Stimulated activated CD8-positive, alpha-beta memory T cell treated with anti-CD3 and anti-CD28 coated beads, Interleukin-7, amount 100 ng/mL, for 24 hours (primary cell): ENCODE measurements around the gene SIN3A.

ENCODE experiments used
- DNase-seq: peaks from one replicate; pipeline ENCODE4 v3.0.0-alpha.2; 2020; ENCODE audit warnings: low read depth

The SIN3A gene

DNA sequence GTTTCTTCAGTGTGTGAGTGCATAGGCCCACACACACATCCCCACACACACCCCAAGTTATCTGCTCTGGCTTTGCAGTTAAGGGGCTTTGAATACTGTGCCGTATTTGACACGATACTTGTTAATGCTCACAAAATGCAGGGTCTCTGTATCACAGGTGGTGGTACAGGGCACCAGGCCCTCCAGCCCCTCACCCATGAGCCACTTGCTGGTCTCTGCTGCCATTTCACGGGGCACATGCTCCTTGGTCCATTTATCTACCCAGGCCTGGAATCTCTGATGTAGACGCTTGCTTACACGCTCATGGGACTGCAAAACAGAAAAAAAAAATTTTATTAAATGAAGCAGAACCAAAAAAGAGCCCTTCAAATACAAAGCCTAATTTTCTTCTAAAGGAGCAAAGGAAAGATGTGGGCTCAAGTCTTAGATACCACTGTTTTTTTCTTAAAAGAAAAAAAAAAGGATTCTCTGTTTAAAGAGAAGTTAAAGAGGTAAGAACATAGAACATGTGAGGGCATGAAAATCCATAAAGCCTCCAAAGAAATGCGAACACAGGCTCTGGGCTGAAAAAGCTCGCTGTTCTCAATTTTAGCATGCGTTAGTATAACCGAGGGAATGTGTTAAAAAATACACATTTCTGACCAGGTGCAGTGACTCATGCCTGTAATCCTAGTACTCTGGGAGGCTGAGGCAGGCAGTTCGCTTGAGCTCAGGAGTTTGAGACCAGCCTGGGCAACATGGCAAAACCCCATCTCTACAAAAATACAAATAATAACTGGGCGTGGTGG lies 79.4 kb downstream of the SIN3A start:
- no peak for DNase-seq

DNA sequence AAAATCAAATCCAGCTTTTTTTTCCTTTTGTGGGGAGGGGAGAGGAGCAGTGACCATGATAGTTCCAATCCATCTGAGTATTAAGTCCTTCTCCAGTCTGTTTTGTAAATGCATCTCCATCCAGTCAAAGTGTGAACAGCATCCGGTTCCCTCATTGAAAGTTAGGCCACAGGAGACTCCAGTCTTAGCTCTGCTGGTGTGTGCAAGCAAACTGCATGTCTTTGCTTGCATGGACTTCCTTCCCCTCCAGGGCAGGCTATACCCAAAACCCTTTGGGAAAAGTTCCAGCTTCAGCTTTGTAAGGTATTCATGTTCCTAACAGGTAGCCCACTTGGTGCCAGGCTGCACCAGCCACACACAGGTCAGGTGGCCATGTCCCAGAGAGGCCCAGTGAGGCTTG lies 80.0 kb downstream of the SIN3A start:
- DNase-seq: no peak

DNA sequence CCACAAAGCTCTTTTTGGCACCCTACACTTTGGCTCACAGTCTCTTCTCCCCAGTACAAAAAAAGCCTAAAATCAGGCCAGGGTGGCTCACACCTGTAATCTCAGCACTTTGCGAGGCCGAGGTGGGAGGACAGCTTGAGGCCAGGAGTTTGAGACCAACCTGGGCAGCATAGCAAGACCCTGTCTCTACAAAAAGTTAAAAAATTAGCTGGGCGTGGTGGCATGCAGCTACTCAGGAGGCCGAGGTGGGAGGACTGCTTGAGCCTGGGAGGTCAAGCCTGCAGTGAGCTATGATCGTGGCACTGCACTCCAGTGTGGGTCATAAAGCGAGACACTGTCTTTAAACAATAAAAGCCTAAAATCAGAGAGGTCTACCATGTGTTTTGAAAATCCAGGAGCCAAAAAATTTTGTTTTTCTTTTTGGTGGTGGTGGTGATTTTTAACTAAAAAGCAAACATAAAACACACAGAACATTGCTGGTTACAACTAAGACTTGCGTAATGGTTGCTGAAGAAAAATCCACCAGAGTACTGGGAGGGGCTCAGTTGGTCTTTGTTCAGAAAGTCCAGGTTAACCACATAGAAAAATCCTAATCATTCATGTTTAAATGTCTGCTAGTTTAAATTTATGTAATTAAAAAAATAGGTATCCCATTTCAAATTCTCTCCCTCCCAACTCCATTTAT lies 81.5 kb downstream of the SIN3A start:
- DNase-seq: no peak

DNA sequence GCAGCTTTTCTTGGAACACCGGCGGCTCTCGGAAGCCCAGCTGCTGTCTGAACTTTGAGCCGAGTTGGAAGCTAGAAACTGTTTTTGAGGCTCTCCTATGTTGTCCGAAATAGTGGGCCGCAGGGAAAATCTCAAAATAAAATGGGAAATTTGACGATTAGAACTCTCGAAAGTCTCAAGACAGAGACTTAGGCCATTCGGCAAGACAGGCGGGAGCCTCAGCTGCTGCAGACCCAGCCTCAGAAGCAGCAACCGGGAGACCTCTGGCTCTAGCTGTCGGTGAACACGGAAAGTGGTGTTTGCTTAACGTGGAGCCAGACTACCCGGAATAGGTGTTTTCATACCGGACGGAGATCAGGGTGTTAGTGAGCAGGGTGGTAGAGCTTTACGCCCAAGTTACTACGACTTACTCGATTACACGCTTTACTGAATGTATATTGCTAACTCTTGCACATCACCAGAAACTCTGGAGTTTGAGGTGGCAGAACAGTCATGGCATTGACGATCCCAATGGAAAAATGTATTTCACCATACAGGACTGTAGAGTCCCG lies 82.7 kb downstream of the SIN3A start:
- no peak for DNase-seq

DNA sequence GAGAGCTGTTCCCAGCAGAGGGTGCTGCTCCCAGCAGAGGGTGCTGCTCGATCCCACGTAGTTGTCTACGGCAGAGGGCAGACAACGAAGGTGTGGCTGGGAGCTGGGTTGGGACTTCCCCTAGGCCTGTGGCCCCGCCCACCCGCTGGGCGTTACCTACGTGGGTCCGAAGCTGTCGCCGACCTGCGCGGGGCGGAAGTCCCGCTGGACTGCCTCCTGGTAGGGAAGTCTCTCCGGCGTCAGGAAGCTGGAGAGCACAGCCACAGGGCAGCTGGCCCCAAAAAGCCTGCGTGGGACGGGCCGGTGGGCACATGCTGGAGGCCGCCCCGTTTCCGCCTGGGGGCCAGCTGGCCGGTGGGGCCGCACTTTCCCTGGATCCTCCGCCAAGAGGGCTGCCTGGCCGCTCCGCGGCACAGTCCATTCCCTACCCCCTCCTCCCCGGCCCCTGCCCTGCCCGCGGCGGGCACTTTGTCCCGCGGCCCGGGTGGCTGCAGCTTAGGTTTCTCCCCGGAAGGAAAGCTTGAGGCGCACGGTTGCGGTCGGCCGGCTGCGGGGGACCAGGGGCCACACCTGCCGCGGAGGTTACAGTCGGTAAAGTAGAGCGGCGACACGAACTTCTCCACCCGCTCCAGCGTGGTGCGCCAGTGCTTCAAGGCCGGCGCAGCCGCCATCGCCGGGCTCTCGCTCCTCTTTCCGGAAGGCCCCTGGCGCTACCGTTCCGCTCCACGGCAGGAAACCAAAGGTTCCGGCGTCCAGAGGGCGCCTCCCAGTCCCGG lies 83.4 kb downstream of the SIN3A start, which contains the start of gene MAN2C1:
Gene MAN2C1 (minus strand): TSS at position 695 of the 776 bp plus-strand sequence. CDS start 24 bp downstream, at position 671.
- DNase-seq: peak; percentile 85

DNA sequence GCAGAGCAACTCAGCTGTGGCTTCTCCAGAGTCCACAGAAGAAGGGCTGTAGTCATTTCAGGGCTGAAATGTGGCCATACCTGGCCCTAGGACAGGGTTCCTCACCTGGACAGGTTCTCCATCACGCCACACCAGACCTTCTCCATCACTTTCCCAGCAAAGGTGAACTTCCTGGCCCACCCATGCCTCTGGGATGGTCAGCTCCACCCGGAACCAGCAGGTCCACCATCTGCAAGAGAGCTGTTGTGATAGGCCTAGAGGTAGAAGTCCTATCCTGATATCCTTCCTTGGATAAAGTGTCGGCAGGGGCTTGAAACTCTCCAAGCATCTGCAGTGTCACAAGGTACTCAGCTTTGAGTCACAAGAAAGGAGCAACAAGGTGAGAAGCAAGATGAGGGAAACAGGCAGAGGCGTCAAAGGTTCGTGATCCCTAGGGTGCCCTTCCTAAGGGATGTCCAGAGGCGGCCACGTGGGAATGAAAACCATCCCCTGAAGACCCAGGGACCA lies 84.0 kb downstream of the SIN3A start:
- DNase-seq: no peak

DNA sequence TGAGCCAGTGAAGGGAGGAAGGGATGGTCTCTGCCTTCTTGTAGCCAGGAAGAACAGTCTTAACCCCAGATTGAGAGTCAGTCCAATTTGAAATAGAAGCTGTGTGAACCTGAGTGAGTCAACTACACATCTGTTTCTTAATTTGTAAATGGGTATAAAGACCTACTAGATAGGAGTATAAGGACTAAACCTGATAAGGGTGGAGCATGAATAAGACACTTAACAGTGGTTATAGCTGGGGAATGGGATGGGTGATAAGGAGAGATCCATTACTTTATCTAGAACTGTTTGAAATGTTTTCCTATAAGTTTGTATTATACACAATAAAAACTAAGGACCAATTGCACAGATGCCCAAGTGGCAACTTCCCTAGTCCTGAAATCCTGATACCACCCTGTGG lies 84.5 kb downstream of the SIN3A start:
- no peak for DNase-seq

DNA sequence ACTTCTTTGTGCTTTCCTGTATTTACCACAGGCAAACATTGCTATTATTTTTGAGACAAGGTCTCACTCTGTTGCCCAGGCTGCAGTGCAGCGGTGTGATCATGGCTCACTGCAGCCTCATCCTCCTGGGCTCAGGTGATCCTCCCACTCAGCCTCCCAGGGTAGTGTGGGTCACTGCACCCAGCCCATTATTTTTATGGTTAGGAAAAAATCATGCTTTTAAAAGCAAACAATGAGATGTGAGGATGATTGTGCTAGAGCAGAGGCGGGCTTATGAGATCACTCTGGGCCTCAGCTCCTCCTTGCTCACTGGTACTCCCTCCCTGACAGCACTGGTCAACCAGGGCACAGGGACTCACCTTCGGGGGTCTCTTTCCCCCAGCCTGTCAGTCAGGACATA lies 85.3 kb downstream of the SIN3A start:
- no peak for DNase-seq

DNA sequence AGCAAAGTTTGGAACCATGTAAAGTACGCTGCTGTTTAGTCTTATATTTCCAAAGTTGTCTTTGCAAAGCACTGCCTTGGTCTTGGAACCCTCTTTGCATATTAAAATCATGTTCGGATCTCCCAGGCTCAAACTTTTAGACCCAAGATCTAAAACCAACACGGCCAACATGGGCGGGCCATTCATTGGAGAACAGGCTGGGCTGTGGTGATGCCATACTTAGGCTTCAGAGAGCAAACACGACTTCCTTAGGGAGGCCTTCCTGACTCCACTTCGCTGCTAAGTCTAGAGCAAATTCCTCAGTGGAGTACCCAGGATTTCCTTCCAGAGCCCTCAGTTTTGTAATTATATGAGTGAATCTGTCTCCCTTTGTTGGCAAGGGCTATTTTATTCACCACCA lies 86.6 kb downstream of the SIN3A start:
- DNase-seq: no peak

DNA sequence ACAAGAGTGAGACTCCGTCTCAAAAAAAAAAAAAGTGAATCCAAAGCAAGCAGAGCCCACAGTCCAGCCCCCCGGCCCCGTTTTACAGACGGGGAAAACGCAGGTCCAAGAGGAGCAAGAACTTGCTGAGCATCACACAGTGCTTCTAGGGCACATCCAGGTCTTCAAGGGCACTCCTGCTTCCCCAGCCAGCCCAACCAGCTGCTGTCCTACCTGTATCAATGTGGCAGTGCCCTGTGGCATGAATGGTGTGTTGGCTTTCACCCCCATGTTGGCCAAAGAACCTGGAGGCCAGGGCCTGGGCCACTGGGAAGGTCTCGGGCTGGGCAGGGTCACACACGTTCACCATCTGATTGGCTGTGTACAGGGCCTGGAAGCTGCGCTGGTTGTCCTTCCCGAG lies 87.7 kb downstream of the SIN3A start:
- no peak for DNase-seq

DNA sequence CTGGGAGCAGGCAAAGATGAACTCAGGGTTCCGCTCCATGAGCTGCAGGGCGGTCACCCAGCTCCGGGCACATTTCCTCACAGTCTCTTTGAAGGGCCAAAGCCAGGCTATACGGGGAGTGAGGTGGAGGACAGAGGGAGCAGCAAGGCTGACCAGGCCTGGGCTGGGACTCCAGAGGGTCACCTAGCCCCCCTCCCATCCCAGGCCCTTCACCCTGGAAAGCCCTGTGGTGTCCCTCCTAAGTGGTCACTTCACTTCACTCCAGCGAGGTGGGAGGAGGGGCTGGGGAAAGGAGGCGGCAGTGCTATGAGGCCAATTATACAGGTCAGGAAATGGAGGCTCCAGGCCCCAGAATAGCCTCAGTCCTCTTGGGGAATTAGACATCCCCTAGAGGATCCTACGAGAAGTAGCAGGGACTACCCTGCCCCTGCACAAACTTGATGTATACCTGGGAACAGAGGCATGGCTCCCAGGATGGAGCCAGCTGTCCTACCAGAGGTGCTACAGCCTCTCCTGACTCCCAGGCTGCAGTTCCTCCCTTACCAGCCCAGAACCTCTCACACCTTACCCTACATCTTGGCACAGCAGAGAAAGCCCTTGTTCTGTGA lies 88.7 kb downstream of the SIN3A start:
- DNase-seq: no peak

DNA sequence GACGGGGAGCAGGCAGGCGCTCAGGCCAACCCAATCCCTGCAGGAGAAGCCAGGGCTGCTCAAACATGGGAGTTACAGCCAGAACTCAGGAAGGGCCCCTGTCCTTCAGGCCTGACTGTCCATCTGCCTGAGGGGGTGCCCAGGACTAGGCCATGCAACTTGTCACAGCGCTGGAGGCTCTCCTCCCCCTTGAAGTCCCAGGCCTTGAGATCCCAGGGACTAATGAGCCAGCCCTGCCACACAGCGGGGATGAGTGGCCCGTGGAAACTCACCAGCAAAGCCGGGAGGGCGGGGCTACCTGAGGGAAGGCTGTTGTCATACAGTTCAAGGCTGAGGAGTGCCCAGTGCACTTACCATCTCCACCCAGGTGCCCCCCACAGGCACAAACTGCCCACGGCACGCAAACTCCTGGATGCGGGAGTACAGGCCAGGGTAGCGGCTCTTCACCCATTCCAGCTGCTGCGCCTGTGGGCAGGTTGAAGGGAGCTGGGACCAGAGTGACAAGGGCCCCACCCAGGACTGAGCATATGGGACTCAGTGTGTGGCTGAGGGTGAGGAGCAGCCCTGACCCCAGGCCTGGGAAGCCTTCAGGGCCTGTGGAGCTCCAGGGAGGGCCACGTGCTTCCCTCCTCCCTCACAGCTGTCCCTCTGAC lies 89.4 kb downstream of the SIN3A start:
- DNase-seq: no peak

DNA sequence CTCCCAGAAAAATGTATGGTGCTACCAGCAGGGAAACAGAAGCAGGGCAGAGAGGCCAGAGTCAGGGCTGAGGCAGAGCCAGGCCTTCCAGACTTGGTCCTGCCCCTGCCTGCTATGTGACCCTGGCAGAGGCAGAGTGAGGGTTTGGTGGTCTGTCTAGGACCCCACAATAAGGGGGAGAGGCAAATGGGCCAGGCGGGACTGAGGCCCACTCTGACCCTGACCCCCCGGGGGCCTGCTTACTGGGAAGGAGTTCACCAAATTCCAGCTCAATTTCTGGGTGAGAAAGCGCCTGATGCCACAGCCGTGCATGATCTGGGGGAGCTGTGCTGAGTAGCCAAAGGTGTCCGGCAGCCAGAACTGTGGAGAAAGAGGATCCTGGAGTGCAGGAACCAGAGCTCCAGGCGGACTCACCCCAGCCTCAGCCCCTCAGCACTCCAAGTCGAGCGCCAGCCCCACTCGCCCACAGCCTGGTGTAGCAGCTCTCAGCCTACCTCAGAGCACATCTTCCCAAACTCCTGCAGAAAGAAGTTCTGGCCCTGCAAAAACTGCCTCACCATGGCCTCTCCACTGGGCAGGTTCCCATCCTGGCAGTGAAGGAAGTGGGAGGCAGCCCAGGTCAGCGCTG lies 90.0 kb downstream of the SIN3A start:
- DNase-seq: no peak

DNA sequence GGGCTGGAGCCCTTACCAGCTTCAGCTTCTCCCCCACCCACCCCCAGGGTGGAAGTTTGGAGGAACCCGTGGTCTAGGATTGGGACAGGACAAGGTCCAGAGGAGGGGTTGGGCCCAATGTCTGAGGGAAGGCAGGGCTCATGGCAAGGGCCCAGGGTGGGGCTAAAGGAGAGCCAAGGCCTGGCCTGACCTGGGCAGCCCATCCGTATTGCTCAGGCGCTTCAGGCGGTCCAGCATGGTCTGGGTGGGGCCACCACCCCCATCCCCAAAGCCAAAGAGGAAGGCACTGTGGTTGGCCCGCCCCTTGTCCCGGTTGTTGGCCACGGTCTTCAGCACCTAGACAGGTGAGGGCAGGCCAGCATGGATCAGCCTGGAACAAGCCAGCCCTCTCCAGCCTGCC lies 90.6 kb downstream of the SIN3A start:
- DNase-seq: no peak

DNA sequence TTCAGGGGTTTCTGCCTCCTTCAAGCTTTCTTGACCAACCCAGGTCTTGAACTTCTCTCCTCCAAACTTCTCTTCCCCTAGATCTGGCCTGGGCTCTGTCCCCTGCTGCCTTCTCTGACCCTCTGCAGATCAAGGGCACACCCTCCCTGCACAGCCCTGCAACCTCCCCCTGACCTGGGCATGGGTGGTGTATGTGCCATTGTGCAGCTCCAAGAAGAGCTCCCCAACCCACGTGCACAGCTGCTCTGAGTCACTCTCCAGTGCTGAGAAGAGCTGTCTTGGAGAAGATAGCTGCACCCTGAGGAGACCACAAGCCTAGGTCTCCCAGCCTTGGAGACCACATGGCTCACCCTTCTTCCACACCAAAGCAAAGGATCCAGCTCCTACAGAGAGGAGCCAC lies 91.1 kb downstream of the SIN3A start:
- DNase-seq: no peak

DNA sequence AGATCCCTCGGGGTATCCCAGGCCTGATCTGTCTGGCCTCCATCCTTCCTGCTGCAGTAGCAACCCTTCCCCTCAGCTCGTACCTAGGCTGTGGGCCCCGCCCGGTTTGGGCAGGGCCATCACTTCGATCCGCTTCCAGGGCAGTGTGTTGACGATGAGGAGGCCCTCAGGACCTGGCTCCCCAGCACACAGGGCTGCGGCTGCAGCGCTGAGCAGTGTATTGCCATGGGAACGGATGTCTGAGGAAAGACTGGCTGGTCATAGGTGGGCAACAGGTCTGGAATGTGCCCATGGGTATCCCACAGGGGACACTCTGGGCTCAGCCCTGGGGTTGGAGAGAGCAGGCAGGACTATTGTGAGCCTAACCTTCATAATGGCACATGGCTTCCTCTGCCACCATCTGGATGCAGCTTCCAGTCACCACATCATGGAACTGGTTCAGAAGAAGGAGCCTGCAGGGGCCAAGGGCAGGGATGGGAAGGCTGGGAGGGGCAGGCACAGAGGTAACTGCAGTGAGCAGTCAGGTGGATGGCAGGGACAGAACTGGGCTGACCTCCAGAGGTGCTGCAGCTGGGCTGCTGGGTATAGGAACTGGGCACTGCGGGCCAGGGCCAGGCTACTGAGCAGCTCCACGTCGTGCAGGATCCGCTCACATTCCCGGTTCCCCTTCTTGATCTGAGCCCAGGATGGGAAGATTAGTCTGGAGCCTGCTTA lies 91.8 kb downstream of the SIN3A start:
- no peak for DNase-seq

DNA sequence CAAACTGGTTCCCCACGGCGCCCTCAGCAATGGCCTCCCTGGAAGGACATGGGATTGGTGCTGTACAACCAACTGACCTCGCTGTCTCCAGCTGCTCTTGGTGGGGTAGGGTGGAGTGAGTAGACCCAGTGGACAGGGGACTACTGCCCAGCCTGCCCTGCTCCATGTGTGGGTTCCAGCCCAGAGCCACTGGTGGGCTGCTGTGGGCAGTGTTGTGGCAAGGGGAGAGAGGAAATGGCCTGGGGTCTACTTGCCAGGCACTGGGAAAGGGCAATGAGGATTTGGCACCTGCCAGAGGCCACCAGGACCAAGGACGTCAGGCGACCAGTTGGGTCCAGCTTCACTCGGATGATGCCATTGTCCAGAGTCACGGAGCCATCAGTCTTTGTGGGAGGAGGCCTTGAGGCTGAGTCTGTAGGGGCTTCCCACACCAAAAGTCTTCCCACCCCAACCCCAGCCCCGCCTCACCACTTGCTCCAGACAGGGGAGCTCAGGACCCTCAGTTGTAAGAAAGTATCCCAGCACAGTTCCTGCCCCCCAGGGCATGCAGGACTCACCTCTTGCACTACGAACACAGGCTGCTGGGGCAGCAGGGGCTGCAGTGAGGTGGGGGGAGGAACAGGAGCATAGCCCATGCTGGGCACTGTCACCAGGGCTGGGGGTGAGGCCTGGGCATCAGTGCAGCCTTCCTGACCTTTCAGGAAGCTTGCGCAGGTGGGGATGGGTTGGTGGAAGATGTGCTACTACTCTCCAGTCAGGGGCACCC lies 92.5 kb downstream of the SIN3A start:
- DNase-seq: no peak

DNA sequence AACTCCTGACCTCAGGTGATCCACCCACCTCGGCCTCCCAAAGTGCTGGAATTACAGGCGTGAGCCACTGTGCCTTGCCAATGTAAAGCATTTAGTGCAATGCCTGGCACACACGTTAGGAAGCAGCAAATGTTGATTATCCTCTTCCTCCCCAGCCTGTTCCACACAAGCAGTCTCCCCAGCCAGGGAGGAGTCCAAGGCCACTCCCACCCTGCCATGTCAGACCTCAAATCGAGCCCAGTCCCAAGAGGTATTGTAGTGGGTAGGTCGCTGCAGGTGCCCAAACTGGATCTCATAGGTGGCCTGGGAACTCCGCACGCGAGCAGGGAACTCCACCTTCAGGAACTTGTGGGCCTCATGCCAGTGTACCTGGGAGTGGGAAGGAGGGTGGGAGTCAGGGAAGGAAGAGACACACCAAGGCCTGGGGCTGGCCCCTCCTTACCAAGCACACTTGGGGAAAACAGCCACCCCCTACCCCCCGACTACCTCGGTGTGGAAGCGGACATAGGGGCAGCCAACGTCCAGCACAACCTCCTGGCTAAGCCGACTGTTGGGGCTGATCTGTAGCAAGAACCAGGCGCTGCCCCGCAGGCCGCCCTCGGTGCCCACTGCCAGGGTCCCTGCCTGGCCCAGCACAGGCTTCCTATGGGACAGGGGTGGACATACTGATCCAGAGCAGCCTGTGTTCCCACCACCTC lies 93.4 kb downstream of the SIN3A start:
- no peak for DNase-seq

DNA sequence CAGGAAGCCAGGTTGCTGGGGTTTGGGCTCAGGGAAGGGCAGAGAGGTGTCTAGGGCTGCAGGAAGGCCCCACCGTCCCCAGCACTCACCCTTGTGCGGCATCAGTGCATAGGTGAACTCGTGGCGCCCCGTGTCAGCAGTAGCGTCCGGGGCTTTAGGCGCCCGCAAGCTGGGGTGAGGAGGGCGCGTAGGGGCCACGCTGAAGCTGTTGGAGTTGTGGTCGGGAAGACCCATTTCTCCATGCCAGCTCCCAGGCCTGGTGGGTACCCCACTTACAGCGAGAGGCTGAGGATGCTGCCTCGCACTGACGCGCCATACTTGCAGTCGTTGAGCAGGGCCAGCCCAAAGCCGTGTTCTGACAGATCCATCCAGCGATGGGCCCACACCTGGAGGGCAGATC lies 95.0 kb downstream of the SIN3A start:
- DNase-seq: no peak
